Ishikawa (cell line): ENCODE data around the gene PACSIN2.

ENCODE experiments used
- CEBPB ChIP-seq: IDR thresholded peaks from 2 replicates; pipeline ENCODE4 v1.6.1; 2012
- CREB1 ChIP-seq: IDR thresholded peaks from 2 replicates; pipeline ENCODE4 v1.6.1; 2012; ENCODE audit warnings: low read depth
- EGR1 ChIP-seq: IDR thresholded peaks from 2 replicates; pipeline ENCODE4 v1.6.1; 2012
- EP300 ChIP-seq: IDR thresholded peaks from 2 replicates; pipeline ENCODE4 v1.6.1; 2012; ENCODE audit warnings: borderline replicate concordance
- FOXM1 ChIP-seq: IDR thresholded peaks from 2 replicates; pipeline ENCODE4 v1.6.1; 2012; ENCODE audit warnings: low read depth, borderline replicate concordance
- NFIC ChIP-seq: IDR thresholded peaks from 2 replicates; pipeline ENCODE4 v1.6.1; 2012
- RAD21 ChIP-seq: IDR thresholded peaks from 2 replicates; pipeline ENCODE4 v1.6.1; 2012; ENCODE audit warnings: low read depth
- TAF1 ChIP-seq: IDR thresholded peaks from 2 replicates; pipeline ENCODE4 v1.6.1; 2012; ENCODE audit warnings: low read depth, mild to moderate bottlenecking
- TCF12 ChIP-seq: IDR thresholded peaks from 2 replicates; pipeline ENCODE4 v1.6.1; 2012; ENCODE audit warnings: low read depth
- TEAD4 ChIP-seq: IDR thresholded peaks from 2 replicates; pipeline ENCODE4 v1.6.1; 2012
- YY1 ChIP-seq: IDR thresholded peaks from 2 replicates; pipeline ENCODE4 v1.6.1; 2012; ENCODE audit warnings: low read depth
- ZBTB7A ChIP-seq: IDR thresholded peaks from 2 replicates; pipeline ENCODE4 v1.6.1; 2012; ENCODE audit warnings: low read depth
- TF ChIP-seq, protein P1 (sequence below): IDR thresholded peaks from 2 replicates; pipeline ENCODE4 v1.6.1; 2012
- TF ChIP-seq, protein P2 (sequence below): IDR thresholded peaks from 2 replicates; pipeline ENCODE4 v1.6.1; 2012
- TF ChIP-seq, protein P3 (sequence below): IDR thresholded peaks from 2 replicates; pipeline ENCODE4 v1.6.1; 2012; ENCODE audit warnings: low read depth, mild to moderate bottlenecking

The PACSIN2 gene

DNA sequence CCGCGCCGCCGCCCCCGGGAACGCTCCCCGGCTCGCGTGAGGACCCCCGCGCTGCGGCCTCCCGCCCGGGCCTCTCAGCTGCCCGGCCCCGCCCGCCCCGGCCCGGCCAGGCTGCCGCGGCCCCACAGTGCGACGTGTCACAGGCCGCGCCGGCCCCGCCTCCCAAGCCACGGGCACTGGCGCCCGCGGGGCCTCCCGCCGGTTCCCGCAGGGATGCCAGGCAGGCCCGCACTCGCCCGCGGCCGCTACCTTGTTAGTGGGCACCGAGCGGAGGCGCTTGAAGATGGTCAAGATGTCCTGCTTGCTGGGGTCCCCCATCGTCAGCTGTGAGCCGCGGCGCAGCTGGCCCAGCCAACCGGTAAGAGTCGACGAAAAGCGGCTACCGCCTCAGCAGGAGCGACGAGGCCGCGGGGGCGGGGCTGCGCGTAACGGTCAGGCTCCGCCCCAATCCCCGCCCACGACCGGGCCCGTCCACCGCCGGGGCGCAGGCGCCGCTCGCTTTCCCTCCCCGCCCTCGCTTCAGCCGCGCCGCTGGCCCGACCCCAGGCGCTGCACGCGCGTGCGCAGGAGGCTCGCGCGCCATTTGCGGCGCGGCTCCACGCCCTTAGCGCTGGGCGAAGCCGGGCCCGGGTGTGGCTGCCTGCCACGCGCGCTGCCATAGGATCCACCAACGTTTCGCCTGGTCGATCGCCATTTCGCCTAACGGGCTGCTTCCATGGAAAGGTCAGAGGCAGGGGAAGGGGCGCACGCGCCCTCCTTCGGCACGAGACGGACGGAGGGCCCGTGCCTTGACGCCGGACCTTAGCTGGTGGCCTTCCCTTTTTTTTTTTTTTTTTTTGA is 157.9 kb downstream of the PACSIN2 start, which contains the start of gene ARFGAP3:
ARFGAP3 (minus strand) TSS at position 409 of the 840 bp plus-strand sequence; CDS start at position 318, 91 bp downstream.
- TF ChIP-seq ZBTB7A (no peak), EP300 (no peak), EGR1 (peak; percentile 76), CEBPB (no peak), CREB1 (peak; percentile 24; the same call in 1 of the 2 replicates), NFIC (no peak), TAF1 (no peak; the same call in 1 of the 2 replicates), FOXM1 (no peak), TCF12 (no peak), TEAD4 (no peak), RAD21 (no peak), YY1 (peak; percentile 26)
- TF ChIP-seq, protein P1, sequence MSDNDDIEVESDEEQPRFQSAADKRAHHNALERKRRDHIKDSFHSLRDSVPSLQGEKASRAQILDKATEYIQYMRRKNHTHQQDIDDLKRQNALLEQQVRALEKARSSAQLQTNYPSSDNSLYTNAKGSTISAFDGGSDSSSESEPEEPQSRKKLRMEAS, result peak; percentile 100
- TF ChIP-seq, protein P2, sequence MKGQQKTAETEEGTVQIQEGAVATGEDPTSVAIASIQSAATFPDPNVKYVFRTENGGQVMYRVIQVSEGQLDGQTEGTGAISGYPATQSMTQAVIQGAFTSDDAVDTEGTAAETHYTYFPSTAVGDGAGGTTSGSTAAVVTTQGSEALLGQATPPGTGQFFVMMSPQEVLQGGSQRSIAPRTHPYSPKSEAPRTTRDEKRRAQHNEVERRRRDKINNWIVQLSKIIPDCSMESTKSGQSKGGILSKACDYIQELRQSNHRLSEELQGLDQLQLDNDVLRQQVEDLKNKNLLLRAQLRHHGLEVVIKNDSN, result no peak; the same call in 1 of the 2 replicates
- TF ChIP-seq, protein P3, sequence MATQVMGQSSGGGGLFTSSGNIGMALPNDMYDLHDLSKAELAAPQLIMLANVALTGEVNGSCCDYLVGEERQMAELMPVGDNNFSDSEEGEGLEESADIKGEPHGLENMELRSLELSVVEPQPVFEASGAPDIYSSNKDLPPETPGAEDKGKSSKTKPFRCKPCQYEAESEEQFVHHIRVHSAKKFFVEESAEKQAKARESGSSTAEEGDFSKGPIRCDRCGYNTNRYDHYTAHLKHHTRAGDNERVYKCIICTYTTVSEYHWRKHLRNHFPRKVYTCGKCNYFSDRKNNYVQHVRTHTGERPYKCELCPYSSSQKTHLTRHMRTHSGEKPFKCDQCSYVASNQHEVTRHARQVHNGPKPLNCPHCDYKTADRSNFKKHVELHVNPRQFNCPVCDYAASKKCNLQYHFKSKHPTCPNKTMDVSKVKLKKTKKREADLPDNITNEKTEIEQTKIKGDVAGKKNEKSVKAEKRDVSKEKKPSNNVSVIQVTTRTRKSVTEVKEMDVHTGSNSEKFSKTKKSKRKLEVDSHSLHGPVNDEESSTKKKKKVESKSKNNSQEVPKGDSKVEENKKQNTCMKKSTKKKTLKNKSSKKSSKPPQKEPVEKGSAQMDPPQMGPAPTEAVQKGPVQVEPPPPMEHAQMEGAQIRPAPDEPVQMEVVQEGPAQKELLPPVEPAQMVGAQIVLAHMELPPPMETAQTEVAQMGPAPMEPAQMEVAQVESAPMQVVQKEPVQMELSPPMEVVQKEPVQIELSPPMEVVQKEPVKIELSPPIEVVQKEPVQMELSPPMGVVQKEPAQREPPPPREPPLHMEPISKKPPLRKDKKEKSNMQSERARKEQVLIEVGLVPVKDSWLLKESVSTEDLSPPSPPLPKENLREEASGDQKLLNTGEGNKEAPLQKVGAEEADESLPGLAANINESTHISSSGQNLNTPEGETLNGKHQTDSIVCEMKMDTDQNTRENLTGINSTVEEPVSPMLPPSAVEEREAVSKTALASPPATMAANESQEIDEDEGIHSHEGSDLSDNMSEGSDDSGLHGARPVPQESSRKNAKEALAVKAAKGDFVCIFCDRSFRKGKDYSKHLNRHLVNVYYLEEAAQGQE, result no peak

DNA sequence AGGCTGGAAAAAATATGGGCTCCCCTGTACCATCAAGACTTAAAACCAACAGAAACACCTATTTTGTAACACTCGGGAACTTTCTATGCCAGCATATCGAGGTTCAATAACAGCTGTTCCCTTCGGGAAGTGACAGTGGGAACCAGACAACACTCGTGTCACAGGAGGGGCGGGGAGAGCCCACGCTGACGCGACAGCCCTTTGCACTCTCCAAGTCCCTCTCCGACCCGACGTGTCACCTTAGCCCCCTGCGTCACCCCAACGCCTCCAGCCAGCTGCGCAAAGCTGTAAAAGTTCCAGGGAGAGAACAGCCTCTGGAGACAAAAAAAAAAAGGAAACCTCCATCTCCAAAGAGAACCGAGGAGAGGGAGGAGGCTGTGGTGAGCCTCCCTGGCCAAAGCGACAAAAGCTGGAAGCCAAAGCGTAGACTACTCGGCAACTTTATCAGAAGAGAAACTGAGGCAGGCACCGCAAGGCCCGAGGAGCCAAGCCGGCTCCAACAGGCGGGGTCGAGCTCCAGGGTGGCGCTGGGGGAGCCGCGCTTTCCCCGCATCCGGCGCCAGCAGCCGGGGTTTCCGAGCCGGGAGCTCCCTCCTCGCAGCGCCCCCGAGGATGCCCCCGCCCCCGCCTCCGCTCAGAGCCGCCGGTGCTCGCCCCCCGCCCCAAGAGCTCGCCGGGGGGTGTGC is 158.6 kb downstream of the PACSIN2 start:
- no peak for TF ChIP-seq TEAD4
- TF ChIP-seq, protein P1, result 0 out of 2 replicates have a peak, but pooled peaks have one; percentile 24

DNA sequence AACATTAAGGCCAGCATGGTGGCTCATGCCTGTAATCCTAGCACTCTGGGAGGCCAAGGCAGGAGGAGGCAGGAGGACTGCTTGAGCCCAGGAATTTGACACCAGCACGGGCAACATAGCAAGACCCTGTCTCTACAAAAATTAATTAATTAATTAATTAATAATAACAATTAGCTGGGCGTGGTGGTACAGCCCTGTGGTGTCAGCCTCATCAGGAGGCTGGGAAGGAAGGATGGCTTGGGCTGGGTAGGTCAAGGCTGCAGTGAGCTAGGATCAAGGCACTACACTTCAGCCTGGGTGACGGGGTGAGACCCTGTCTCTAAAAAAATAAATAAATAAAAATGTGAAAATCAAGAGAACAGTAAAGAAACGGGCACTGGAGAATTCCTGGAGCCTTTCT is 159.2 kb downstream of the PACSIN2 start:
- TF ChIP-seq, protein P1, result no peak
- TF ChIP-seq ZBTB7A, result no peak
- no peak for TF ChIP-seq TEAD4
- TF ChIP-seq CEBPB, result no peak

DNA sequence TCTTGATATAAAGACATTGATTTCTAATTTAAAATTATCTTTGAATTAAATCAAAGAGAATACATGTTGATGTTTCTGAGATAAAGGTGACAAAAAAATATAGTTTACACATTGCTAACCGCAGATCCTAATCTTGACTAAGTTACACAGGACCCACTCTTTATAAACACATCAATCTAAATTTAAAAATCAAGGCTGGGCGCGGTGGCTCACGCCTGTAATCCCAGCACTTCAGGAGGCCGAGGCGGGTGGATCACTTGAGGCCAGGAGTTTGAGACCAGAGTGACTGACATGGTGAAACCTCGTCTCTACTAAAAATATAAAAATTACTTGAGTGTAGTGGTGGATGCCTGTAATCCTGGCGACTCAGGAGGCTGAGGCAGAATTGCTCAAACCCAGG is 159.7 kb downstream of the PACSIN2 start:
- TF ChIP-seq YY1 (no peak), CEBPB (no peak), EGR1 (no peak), ZBTB7A (no peak), NFIC (no peak), TAF1 (no peak), EP300 (no peak)

DNA sequence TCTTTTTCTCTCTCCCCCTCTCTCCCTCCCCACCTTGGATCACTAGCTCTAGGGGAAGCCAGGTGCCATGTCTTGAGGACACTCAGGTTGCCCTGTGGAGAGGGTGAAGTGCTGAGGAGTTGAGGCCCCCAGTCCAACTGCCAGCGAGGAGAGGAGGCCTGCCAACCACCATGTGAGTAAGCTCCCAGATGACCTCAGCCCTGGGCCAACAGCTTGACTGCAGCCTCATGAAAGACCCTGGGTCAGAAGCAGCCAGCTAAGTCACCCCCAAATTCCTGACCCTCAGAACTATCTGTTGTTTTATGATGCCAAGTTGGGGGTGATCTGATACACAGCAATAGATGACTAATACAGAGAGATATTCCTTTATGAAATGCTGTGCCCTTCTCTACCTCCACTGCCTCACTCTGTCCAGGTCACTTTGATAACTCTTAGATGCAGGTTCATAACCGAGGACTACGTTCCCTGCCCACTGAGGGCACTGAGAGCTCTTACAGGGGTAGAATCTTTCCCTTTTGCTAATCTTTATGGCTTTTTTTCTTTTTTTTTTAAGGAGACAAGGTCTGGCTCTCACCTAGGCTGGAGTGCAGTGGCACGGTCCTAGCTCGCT is 165.9 kb downstream of the PACSIN2 start:
- TF ChIP-seq CREB1, result no peak
- TF ChIP-seq, protein P2, result no peak
- TF ChIP-seq RAD21, result no peak
- no peak for TF ChIP-seq TCF12

DNA sequence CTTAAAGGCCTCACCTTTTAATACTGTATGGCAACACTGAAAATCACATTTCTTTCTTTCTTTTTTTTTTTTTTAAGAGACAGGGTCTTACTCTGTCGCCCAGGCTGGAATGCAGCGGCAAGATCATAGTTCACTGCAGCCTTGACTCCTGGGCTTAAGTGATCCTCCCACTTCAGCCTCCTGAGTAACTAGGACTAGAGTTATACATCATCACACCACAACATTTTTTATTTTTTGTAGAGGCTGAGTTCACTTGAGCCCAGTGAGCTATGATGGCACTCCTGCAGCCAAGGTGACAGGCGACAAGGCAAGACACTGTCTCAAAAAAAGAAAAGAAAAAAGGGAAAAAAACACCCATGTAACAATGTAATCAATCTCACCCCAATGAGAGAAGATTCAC is 167.8 kb downstream of the PACSIN2 start:
- no peak for TF ChIP-seq TAF1
- no peak for TF ChIP-seq CREB1
- no peak for TF ChIP-seq NFIC
- no peak for TF ChIP-seq ZBTB7A
- TF ChIP-seq EP300, result no peak
- no peak for TF ChIP-seq TEAD4
- TF ChIP-seq YY1, result no peak
- TF ChIP-seq, protein P2, result no peak
- TF ChIP-seq, protein P1, result no peak
- no peak for TF ChIP-seq EGR1
- TF ChIP-seq, protein P3, result no peak
- no peak for TF ChIP-seq FOXM1
- no peak for TF ChIP-seq CEBPB
- TF ChIP-seq RAD21, result no peak
- TF ChIP-seq TCF12, result no peak
